H9 (cell line): ENCODE measurements around the gene TMEM225B. TPM values are rescaled to one million over a fixed set of nuclear protein-coding genes. Genes with fewer than 3 reads are reported as not detected.

ENCODE experiments used
- DNase-seq: peaks from one replicate; pipeline ENCODE4 v3.0.0-alpha.2; 2017
- H2AFZ ChIP-seq: one replicate; pipeline ENCODE4 v1.6.1; 2013; ENCODE audit warnings: mild to moderate bottlenecking, low read length, control low read depth, moderate library complexity
- H2AK5ac ChIP-seq: 2 replicates; pipeline ENCODE4 v1.6.1; 2013; ENCODE audit warnings: low read length, control low read depth, mixed read lengths; ENCODE audit not compliant: insufficient read length
- H2BK120ac ChIP-seq: one replicate; pipeline ENCODE4 v1.6.1; 2013; ENCODE audit warnings: low read depth, mild to moderate bottlenecking, low read length, control low read depth, inconsistent platforms; ENCODE audit not compliant: poor library complexity, severe bottlenecking
- H2BK12ac ChIP-seq: 2 replicates; pipeline ENCODE4 v1.6.1; 2013; ENCODE audit warnings: low read length, control low read depth, mixed read lengths, low read depth; ENCODE audit not compliant: insufficient read length
- H2BK15ac ChIP-seq: 2 replicates; pipeline ENCODE4 v1.6.1; 2013; ENCODE audit warnings: low read depth, low read length, control low read depth
- H2BK20ac ChIP-seq: one replicate; pipeline ENCODE4 v1.6.1; 2013; ENCODE audit warnings: low read depth, mild to moderate bottlenecking, low read length, control low read depth, inconsistent platforms; ENCODE audit not compliant: poor library complexity, severe bottlenecking
- H2BK5ac ChIP-seq: 2 replicates; pipeline ENCODE4 v1.6.1; 2013; ENCODE audit warnings: low read length, control low read depth, mixed read lengths; ENCODE audit not compliant: insufficient read length
- H3K14ac ChIP-seq: 2 replicates; pipeline ENCODE4 v1.6.1; 2013; ENCODE audit warnings: low read length, control low read depth; ENCODE audit not compliant: insufficient read depth
- H3K18ac ChIP-seq: 2 replicates; pipeline ENCODE4 v1.6.1; 2013; ENCODE audit warnings: low read depth, mild to moderate bottlenecking, mixed read lengths, low read length, control low read depth; ENCODE audit not compliant: insufficient read length
- H3K23ac ChIP-seq: 2 replicates; pipeline ENCODE4 v1.6.1; 2013; ENCODE audit warnings: low read length, control low read depth, mixed read lengths, low read depth; ENCODE audit not compliant: insufficient read length
- H3K23me2 ChIP-seq: 2 replicates; pipeline ENCODE4 v1.6.1; 2013; ENCODE audit warnings: low read depth, mild to moderate bottlenecking, mixed read lengths, low read length, control low read depth; ENCODE audit not compliant: insufficient read length, poor library complexity, severe bottlenecking
- H3K27ac ChIP-seq: 2 replicates; pipeline ENCODE4 v1.5.1; 2013; ENCODE audit warnings: low read length, control low read depth, mixed read lengths, low read depth; ENCODE audit not compliant: insufficient read length
- H3K27me3 ChIP-seq: 2 replicates; pipeline ENCODE4 v1.6.1; 2013; ENCODE audit warnings: low read length, control low read depth, inconsistent platforms; ENCODE audit not compliant: insufficient read depth
- H3K4ac ChIP-seq: 2 replicates; pipeline ENCODE4 v1.6.1; 2013; ENCODE audit warnings: low read depth, mild to moderate bottlenecking, control low read depth, inconsistent platforms, low read length, moderate library complexity
- H3K4me1 ChIP-seq: 2 replicates; pipeline ENCODE4 v1.6.1; 2013; ENCODE audit warnings: low read length, control low read depth, inconsistent platforms; ENCODE audit not compliant: insufficient read depth
- H3K4me2 ChIP-seq: 2 replicates; pipeline ENCODE4 v1.6.1; 2013; ENCODE audit warnings: low read length, control low read depth, mixed read lengths; ENCODE audit not compliant: insufficient read length, insufficient read depth
- H3K56ac ChIP-seq: 2 replicates; pipeline ENCODE4 v1.6.1; 2013; ENCODE audit warnings: low read depth, mild to moderate bottlenecking, mixed read lengths, low read length, control low read depth; ENCODE audit not compliant: insufficient read length
- H3K79me1 ChIP-seq: 2 replicates; pipeline ENCODE4 v1.6.1; 2013; ENCODE audit warnings: low read depth, mild to moderate bottlenecking, moderate library complexity, low read length, control low read depth, inconsistent platforms; ENCODE audit not compliant: insufficient read depth, poor library complexity, severe bottlenecking
- H3K79me2 ChIP-seq: 2 replicates; pipeline ENCODE4 v1.6.1; 2013; ENCODE audit warnings: low read length, control low read depth, inconsistent platforms; ENCODE audit not compliant: insufficient read depth
- H3K9ac ChIP-seq: 2 replicates; pipeline ENCODE4 v1.6.1; 2013; ENCODE audit warnings: low read length, control low read depth, mixed read lengths; ENCODE audit not compliant: insufficient read length; ENCODE audit errors: extremely low read depth
- H3K9me3 ChIP-seq: one replicate; pipeline ENCODE4 v1.6.1; 2013; ENCODE audit warnings: low read depth, low read length, inconsistent platforms; ENCODE audit not compliant: control insufficient read depth
- H3T11ph ChIP-seq: one replicate; pipeline ENCODE4 v1.6.1; 2013; ENCODE audit warnings: mild to moderate bottlenecking, low read length, control low read depth, inconsistent platforms
- H4K20me1 ChIP-seq: one replicate; pipeline ENCODE4 v1.6.1; 2013; ENCODE audit not compliant: control insufficient read depth, insufficient read length, insufficient read depth
- H4K5ac ChIP-seq: 2 replicates; pipeline ENCODE4 v1.6.1; 2013; ENCODE audit warnings: low read depth, mild to moderate bottlenecking, mixed read lengths, low read length, control low read depth; ENCODE audit not compliant: insufficient read length
- H4K8ac ChIP-seq: replicated peaks from 2 replicates; pipeline ENCODE4 v1.6.1; 2013; ENCODE audit warnings: low read length, control low read depth, mixed read lengths, low read depth; ENCODE audit not compliant: insufficient read length
- H4K91ac ChIP-seq: 2 replicates; pipeline ENCODE4 v1.6.1; 2013; ENCODE audit warnings: low read depth, mild to moderate bottlenecking, moderate library complexity, mixed read lengths, low read length, control low read depth; ENCODE audit not compliant: insufficient read length
- H3K27ac Mint-ChIP-seq, 3 experiments: 2 replicates in 2 of 3; 3 replicates in 1 of 3; pipeline ENCODE4 v1.8.0; 2020 to 2021; ENCODE audit warnings: mixed read lengths in 3 of 3, mild to moderate bottlenecking in 1 of 3, moderate library complexity in 1 of 3
- H3K27me3 Mint-ChIP-seq: 2 replicates; pipeline ENCODE4 v1.8.0; 2021; ENCODE audit warnings: low read depth, mild to moderate bottlenecking, moderate library complexity, mixed read lengths
- H3K36me3 Mint-ChIP-seq, 3 experiments: 2 replicates in 2 of 3; 3 replicates in 1 of 3; pipeline ENCODE4 v1.8.0; 2020 to 2021; ENCODE audit warnings: low read depth in 3 of 3, mixed read lengths in 3 of 3; ENCODE audit not compliant: insufficient read depth in 1 of 3
- H3K4me1 Mint-ChIP-seq, 2 experiments: 2 replicates each; pipeline ENCODE4 v1.8.0; 2020; ENCODE audit warnings: mixed read lengths in 2 of 2
- H3K4me3 Mint-ChIP-seq, 2 experiments: 2 replicates in 1 of 2; 3 replicates in 1 of 2; pipeline ENCODE4 v1.8.0; 2020 to 2021; ENCODE audit warnings: mild to moderate bottlenecking in 2 of 2, mixed read lengths in 2 of 2, moderate library complexity in 1 of 2
- H3K9me3 Mint-ChIP-seq, 2 experiments: 2 replicates in 1 of 2; 3 replicates in 1 of 2; pipeline ENCODE4 v1.8.0; 2020; ENCODE audit warnings: mild to moderate bottlenecking in 2 of 2, mixed read lengths in 2 of 2, moderate library complexity in 1 of 2
- CTCF ChIP-seq: fragments of 200-600 bp; sonication (generic); conservative IDR thresholded peaks from 3 replicates; pipeline ENCODE4 v1.8.0; 2021; ENCODE audit warnings: antibody characterized with exemption, mild to moderate bottlenecking
- WGBS: extraction: QIAGEN DNeasy Blood & Tissue Kit; methylation state at CpG from one replicate; pipeline ENCODE4 v1.1.7; 2013; ENCODE audit warnings: missing lambda C conversion rate, low lambda C conversion rate, mixed read lengths; ENCODE audit not compliant: insufficient read length; ENCODE audit errors: extremely low coverage; 5-methylcytosine and 5-hydroxymethylcytosine counted together
- total RNA-seq: library from RNA; stranded (reverse); gene quantifications from 2 replicates; pipeline ENCODE4 v1.2.1, GENCODE V29; 2021

The TMEM225B gene
- total RNA-seq, 1 experiment from 2014 or later: not detected

- Mint-ChIP-seq H3K4me1 (0 out of 4 replicates have a peak, but pooled peaks cover 0 to 4% of the 10 kb centered on the region in 2 experiments), H3K4me3 (no peak overlapping the region; a peak in 1 of 5 replicates), H3K27ac (no peak overlapping the region), H3K36me3 (no peaks in the 10 kb centered on the region), H3K9me3 (no peaks in the 10 kb centered on the region), H3K27me3 (peaks cover 24% of the 10 kb centered on the region)
- H2AK5ac ChIP-seq: no peak overlapping the region
- no peaks in the 10 kb centered on the region for H3K79me2 ChIP-seq
- H3K4me1 ChIP-seq: no peaks in the 10 kb centered on the region
- no peak overlapping the region for H4K5ac ChIP-seq
- no peak for DNase-seq
- H3K27ac ChIP-seq: no peak overlapping the region
- H2BK5ac ChIP-seq: no peak overlapping the region
- H4K20me1 ChIP-seq: no peaks in the 10 kb centered on the region
- H3K23ac ChIP-seq: no peak overlapping the region
- H3K18ac ChIP-seq: no peak overlapping the region
- no peak overlapping the region for H2AFZ ChIP-seq
- H3K14ac ChIP-seq: no peak overlapping the region
- H4K8ac ChIP-seq: no peak overlapping the region
- H4K91ac ChIP-seq: no peak overlapping the region
- no peak overlapping the region for H3K56ac ChIP-seq
- no peak overlapping the region for H2BK15ac ChIP-seq
- H3K4me2 ChIP-seq: no peak overlapping the region
- H3K9me3 ChIP-seq: no peaks in the 10 kb centered on the region
- no peak overlapping the region for H3K4ac ChIP-seq
- no CpG with 5 or more reads among the region's 8 CpGs for WGBS
- no peak overlapping the region for H3T11ph ChIP-seq
- H2BK12ac ChIP-seq: no peak overlapping the region
- no peak overlapping the region for H2BK120ac ChIP-seq
- no peak overlapping the region for H3K9ac ChIP-seq
- H3K27me3 ChIP-seq: no peaks in the 10 kb centered on the region
- no peak overlapping the region for H2BK20ac ChIP-seq
- H3K23me2 ChIP-seq: no peaks in the 10 kb centered on the region
- no peak for TF ChIP-seq CTCF
- no peaks in the 10 kb centered on the region for H3K79me1 ChIP-seq
Observed at GRCh38 chr7:99606531-99606930, 8.5 kb downstream of the TMEM225B start.
